NCI-H1092 treated with DMSO at 0.1 percent for 48 hours (cell line): ENCODE measurements around the gene MACC1.

Source experiments
- DNase-seq: peaks from one replicate; lab custom pipeline; 2025; lab: John Stamatoyannopoulos, UW

Gene MACC1

DNA sequence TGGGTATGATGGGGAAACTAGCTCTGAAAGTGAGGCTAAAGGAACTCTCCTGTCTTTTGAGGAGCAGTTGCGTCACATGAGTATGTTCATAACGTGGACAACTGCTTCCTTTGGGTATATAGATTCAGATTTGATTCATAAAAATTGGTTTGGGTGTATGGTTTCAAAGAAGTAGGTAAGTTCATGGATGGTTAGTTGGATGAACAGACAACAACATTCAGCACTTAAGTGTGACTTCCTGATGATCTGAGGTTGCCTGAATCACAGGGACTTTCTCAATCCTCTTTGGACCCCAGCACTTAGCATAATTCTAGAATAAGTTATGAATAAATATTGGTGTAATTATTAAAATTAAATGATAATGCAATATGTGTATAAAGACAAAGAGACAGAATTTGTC, 43.4 kb downstream of the MACC1 start:
- DNase-seq, result no peak

DNA sequence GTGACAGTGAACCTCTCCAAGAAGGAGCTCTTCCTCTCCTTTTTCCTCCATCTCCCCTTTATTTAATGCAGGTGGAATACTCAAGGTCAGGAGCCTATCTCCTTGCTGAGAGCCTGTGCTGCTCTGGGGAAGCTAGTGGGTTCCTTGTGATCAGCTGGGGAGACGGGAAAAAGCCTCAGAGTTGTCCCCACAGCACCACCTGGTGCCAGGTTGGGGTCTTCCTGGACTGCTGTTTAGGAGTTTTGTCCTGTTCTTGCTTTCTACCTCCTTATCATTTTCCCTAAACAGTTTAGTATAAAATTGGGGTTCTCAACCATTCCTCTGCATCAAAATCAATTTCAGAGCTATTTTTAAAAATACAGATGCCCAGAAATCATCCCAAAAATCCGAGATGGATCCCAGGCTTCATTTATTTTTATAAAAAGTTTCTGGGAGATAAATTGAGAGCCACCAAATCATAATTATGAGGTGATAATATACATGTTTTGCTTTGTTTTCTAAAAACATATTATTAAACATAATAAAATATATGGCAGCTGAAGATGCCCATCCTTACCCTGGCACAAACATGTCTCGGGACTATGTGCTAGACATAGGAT, 44.3 kb downstream of the MACC1 start:
- peak; percentile 69 for DNase-seq

DNA sequence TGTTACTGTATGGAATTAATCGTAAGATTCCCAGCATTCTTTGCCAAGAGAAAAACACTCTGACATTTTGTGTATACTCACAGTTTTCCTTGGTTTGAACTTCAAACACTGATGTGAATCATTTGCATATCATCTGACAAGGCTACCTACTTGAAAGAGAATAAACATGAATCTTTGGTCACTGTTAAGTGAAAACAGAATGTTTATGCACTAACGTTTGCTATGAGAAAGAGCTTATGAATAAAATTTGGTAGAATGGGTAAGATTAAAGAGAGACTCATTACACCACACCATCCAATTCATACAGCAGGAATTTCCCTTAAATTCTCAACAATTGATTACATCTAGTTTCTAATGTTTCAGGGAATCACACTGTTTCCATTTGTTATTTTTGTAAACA, 46.6 kb downstream of the MACC1 start:
- DNase-seq, result no peak

GRCh38 chr7:20165146-20165510, 52.1 kb downstream of the MACC1 start:
- no peak for DNase-seq

GRCh38 chr7:20164425-20165145, 52.6 kb downstream of the MACC1 start:
- DNase-seq, result no peak

DNA sequence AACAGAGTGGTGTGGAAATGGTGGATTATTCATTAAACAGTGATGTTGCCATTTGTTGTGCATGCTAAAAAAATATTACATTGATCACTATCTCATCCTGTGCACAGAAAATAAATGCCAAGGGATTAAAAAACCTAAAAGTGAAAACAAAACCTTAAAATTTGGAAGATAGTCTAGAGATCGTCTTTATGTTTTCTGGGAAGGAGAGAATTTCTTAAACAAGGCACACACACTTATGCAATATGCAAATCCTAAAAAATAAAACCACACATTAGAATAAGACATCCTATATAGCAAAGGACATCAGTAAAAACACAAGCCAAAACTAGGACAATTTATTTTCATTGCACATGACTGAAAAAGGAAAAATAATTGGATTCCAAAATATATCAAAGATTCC, 54.5 kb downstream of the MACC1 start:
- DNase-seq, result no peak

GRCh38 chr7:20159226-20159747, 57.9 kb downstream of the MACC1 start:
- DNase-seq, result no peak

- peak; percentile 22 for DNase-seq
These were observed 58.5 kb downstream of the MACC1 start for GRCh38 chr7:20158684-20159083.

DNA sequence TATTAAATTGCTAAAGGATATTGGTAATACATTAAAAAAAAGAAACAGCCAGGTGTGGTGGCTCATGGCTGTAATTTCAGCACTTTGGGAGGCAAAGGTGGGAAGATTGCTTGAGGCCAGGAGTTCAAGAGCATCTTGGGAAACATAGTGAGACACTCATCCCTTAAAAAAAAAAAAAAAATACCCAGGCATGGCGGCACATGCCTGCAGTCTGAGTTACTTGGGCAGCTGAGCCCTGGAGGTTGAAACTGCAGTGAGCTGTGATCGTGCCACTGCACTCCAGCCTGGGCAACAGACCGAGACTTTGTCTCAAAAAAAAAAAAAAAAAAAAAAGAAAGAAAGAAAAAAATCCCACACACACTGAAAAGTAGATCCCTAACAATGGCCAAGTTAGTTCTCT, 59.7 kb downstream of the MACC1 start:
- DNase-seq, result no peak

GRCh38 chr7:20153999-20154398, 63.2 kb downstream of the MACC1 start:
- no peak for DNase-seq

DNA sequence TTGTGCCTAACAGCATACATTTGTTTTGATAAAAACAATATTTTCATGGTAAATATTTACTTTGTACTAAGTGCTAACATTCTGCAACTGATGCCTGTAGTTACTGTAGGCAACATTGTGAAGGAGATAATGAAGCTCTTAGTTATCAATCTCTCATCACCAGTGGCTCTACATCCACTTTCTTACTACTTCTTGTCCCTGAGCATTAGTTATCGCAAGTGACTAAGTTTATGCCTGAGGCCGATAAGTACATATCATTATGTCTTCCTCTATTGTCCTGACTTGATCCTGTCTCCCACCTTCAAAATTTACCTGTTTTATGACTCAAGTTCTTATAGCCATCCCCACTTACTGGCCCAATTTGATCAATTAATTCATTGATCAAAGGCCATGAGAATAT, 63.6 kb downstream of the MACC1 start:
- DNase-seq, result no peak

- DNase-seq, result no peak
These were observed 64.7 kb downstream of the MACC1 start for GRCh38 chr7:20152511-20152910.

DNA sequence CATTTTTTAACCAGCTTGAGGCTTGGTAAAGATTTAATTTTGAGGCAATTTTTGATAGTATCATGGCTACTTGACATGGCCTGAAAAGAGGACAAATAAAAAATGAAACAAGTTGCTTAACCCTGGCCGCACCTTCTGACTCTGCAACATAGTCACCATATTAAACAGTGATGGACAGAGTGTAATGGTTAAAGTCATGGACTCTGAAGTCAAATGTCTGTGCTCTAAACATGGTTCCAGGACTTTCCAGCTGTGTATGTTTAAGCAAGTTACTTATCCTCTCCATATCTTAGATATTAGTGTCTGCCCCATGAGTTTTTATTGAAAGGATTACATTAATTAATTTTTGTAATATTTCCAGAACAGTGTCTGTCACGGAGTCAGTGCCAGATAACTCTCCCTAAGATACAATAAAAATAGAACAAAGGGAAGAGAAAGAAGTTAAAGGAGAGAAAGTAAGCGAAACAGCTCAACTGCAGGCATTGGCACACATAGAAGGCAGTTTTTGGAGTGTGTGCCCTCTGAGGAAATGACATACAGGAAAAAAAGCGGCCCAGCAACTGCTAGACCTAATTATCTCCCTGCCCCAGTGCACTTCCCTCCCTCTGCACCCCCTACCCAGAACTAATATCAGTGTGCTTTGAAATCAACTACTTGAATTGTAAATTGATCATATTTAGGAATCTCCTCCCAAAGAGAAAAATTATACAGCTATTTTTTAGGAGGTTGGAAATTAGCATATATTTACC, 65.3 kb downstream of the MACC1 start:
- no peak for DNase-seq

DNA sequence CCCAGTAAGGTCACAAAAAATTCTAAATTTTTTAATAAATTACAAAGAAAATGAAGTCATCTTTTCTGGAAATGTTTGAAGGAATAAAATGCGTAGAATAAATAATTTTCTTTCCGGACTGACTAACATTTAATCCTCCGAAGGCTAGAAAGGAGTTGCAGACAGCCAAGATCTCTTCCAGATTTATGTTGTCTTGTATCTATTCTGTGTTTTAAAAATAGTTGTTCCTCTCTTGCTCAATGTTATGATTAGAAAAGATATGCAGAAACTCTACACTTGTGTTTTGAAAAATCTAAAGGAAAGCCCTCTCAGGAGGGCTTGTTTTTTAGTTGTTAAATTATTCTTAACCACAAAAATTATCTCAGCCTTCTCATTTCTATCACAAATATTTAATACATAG, 70.7 kb downstream of the MACC1 start:
- no peak for DNase-seq

DNA sequence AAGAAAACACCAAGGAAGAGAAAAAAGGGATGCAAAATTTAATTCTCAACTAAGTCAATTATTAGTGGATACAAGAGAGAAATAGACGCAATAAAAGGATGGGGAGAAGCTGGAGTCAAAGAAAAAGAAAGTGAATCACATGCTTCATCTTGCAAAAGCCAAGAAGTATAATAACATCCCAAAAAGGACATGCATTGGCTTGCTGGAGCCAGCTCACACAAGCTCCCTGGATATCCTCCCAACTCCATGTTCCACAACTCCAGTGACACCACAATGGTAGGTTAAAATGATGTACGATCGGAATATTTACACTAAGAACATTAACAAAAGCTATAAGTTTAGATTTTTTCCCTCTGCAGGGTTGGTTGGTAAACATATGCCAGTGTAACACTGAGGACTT, 72.4 kb downstream of the MACC1 start:
- DNase-seq, result no peak

GRCh38 chr7:20141666-20142065, 75.5 kb downstream of the MACC1 start:
- peak; percentile 36 for DNase-seq

DNA sequence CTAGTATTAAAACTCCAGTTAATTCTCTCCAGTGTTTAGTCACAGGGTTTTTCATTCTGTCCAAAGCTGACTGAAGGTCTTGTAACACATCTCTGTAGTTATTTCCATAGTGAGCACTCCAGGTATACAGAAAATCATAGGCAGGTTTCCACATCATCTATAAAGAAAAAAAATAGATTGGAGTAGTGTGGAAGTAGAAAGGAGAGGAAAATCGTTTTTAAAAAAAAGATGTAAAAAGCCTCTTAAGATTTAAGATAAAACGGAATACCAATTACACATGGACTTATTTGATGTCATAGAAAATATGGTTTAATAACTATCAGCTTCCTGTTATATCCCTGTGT, 76.2 kb downstream of the MACC1 start:
- DNase-seq, result no peak

DNA sequence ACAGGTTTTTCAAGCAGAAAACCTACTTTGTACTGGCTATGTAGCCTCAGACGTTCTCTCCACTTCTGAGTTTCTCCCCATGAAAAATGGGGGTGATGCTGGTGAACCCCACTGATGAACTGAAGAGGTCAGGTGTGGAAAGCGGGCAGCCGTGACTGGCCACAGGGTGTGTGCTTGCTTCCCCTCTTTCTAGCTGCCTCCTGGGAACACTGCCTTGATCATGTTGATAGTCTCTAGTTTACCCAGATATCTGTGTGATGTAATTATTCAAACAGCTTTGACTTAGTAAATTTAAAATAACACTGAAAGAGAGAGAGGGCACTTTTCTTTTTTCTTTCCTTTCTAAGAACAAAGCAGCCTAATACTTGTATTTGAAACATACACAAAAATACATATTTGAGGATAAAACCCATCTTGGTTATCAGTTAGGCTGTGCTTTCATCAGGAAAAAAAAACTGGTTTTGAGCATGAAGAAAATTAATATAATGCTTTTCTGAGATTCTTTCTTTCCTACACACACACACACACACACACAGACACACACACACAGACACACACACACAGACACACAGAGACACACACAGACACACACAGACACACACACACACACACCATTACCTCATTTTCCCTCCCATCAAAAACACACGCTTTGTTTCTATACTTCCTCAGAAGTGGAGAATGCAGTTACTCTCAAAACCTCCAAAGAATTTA, 76.7 kb downstream of the MACC1 start:
- no peak for DNase-seq

DNA sequence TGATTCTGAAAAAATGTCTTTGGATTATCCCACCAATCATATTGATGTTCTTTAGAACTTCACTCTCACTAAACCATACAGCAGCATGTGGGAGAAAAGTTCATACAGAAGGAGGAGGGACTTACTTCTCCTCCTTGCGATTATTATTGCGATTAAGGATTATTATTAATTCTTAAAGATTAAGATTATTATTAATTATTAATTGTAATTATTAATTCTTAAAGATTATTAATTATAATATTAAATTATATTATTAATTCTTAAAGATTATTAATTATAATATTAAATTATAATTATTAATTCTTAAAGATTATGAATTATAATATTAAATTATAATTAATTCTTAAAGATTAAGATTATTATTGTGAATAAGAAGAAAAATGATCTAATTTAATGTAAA, 80.5 kb downstream of the MACC1 start:
- DNase-seq, result no peak

GRCh38 chr7:20133803-20134202, 83.4 kb downstream of the MACC1 start:
- no peak for DNase-seq

DNA sequence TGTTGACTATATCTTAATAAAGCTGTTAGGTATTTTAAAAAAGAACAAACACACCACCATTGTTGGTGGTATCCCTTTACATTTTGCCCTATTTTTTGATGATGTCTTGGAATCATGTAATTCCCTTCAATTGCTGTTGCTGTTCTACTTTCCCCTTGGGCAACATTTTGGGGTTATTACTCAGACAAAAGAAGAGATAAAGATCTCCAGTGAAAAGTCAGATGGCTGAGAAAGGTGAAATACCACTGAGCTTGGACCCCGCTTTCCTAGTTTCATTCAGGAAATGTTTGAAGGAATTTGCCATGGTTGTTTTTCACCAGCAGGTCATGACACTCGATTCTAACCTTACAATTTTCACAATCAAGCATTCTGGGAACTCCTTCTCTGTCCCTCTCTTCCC, 84.6 kb downstream of the MACC1 start:
- DNase-seq, result no peak

GRCh38 chr7:20131776-20132175, 85.4 kb downstream of the MACC1 start:
- DNase-seq, result no peak

- no peak for DNase-seq
These were observed 87.3 kb downstream of the MACC1 start for GRCh38 chr7:20129920-20130319.
